HG03469 (cell line): ENCODE measurements around the gene LCE1E.

Experiments used
- ATAC-seq: cut with Tn5 transposase; IDR thresholded peaks from one replicate; pipeline ENCODE4 v1.9.1; 2021; ENCODE audit warnings: mild to moderate bottlenecking, moderate library complexity, moderate number of reproducible peaks; ENCODE audit not compliant: unreplicated experiment

The LCE1E gene

GRCh38 chr1:152777510-152778137, 8.4 kb upstream of the LCE1E start:
- no peak for ATAC-seq

DNA sequence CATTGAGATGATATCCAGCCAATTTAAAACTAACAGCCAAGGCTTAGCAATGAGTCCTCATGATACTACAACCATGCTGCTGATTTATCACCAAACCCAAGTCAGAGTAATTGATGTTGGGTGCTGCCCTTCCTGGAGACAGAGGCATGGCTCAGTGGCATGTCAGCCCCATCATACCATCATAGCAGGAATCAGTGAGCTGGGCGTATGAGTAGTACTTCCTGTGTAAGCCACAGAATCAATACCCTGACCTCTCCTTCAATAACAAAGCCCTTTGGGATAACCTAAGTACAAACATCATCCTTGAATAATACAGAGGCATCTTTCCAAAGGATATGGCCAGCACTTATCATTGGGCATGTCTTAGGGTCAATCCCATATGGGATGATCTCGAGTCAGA, 3.0 kb upstream of the LCE1E start:
- ATAC-seq, result no peak

DNA sequence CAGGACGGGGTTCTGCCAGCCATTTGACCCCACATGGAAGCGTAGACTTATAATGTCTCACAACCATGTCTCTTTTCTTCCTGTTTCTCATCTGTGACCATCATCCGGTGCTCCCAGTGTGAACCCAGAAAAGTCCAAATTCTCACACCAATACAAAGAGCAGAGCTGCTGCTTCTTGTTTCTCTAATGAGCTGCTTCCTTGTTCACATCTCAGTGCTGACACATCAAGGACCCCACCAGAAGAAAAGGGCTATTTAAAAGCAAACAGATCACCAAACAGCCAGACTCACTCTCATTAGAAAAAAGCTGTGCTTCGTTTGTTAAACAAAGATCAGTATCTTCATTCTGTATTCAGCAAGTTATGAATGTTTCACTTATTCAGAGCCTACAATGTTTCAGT, 9.6 kb downstream of the LCE1E start:
- no peak for ATAC-seq

GRCh38 chr1:152796421-152796820, 10.4 kb downstream of the LCE1E start, which contains the start of gene LCE1D:
TSS of gene LCE1D (plus strand) at chr1:152796721. CDS start at chr1:152797795, 1,074 bp downstream.
- ATAC-seq, result no peak

DNA sequence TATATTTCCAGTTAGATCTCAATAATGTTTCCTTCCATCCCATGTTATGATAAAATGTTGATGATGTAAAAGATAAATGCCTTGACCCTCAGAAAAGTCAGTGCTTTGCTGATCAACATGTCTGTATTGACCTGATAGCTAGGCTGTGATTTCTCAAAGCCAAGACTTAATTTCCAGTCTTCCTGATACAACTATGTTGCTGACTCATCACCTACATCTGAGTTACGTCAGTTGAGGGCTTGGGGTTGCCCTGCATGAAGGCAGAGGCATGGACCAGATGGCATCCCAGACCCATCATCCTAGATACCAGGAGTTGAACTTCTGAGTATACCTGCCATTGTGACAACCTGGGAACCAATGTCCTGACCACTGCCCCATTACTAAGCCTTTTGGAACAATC, 15.3 kb downstream of the LCE1E start:
- no peak for ATAC-seq

- no peak for ATAC-seq
These were observed 20.5 kb downstream of the LCE1E start, which contains the start of gene LCE1C for GRCh38 chr1:152806576-152806975. TSS of gene LCE1C (minus strand) at chr1:152806651. CDS start at chr1:152805478, 1,173 bp downstream.

- no peak for ATAC-seq
These were observed 25.0 kb downstream of the LCE1E start for GRCh38 chr1:152811050-152811449.

DNA sequence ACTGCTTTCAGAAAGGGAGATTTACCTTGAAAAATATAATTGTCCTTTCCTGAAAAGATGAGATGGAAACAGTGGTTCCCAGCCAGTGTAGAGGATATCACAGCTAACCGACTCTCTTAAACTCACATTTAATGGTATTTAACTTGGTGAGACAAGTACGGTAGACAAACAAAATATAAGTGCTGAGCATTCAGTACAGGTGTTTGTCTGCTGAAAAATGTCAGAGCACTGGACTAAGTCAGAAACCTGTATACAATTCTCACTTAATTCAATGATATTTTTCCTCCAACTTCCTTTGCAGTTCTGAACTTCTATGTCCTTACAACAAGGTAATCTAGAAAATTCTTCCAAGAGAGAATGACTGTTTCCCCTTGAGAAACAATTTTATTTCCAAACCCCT, 25.6 kb downstream of the LCE1E start, which contains the start of gene LCE1B:
LCE1B (plus strand) TSS at position 301 of the 400 bp plus-strand sequence. CDS start 476 bp downstream, outside the sequence.
- ATAC-seq, result no peak

- no peak for ATAC-seq
These were observed 31.3 kb downstream of the LCE1E start for GRCh38 chr1:152817309-152817708.

GRCh38 chr1:152823294-152823693, 37.2 kb downstream of the LCE1E start:
- ATAC-seq, result no peak

DNA sequence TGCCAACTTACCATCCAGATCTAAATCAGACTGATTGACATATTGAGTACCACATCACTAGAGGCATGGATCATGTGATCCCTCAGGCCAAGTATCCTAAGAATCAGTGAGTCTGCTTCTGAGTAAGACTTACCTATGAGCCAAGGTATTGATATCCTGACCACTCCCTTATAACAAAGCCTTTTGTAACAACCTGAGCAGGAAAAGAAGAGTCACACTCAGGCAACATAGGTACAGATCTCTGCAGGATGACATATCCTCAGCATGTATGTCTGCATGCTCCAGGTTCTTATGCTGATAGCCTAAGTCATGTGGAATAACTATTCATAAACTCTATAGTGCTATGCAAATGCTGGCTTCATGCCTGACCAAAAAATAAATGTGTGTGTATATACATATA, 38.9 kb downstream of the LCE1E start:
- ATAC-seq, result no peak

DNA sequence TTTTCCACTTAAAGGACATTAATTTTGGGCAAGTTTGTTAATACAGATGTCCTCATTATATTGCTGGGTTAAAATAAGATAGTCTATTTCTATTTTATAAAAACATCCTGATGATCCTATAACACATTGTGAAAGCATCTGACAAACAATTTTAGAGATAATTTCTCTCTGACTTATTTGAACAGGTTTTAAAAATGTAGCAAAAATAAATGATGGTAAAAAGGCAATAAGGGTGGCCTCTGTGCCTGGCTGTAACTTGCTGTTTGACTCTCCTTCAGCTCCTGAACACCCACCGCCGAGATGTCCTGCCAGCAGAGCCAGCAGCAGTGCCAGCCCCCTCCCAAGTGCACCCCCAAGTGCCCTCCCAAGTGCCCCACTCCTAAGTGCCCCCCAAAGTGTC, 41.1 kb downstream of the LCE1E start, which contains the start of gene LCE1A:
LCE1A (plus strand) TSS at position 301 of the 400 bp plus-strand sequence; CDS start at position 301, 0 bp downstream.
- ATAC-seq, result no peak

- no peak for ATAC-seq
These were observed 50.8 kb downstream of the LCE1E start for GRCh38 chr1:152836870-152837269.
